ENCODE measurements around the gene BNC2. TPM values are rescaled to one million over a fixed set of nuclear protein-coding genes. Genes with fewer than 3 reads are reported as not detected.

The BNC2 gene
- total RNA-seq, 1 experiment from 2014 or later, result 0.20 TPM

GRCh38 chr9:16784002-16784401 is 86.5 kb downstream of the BNC2 start:
- TF ChIP-seq, protein P1, sequence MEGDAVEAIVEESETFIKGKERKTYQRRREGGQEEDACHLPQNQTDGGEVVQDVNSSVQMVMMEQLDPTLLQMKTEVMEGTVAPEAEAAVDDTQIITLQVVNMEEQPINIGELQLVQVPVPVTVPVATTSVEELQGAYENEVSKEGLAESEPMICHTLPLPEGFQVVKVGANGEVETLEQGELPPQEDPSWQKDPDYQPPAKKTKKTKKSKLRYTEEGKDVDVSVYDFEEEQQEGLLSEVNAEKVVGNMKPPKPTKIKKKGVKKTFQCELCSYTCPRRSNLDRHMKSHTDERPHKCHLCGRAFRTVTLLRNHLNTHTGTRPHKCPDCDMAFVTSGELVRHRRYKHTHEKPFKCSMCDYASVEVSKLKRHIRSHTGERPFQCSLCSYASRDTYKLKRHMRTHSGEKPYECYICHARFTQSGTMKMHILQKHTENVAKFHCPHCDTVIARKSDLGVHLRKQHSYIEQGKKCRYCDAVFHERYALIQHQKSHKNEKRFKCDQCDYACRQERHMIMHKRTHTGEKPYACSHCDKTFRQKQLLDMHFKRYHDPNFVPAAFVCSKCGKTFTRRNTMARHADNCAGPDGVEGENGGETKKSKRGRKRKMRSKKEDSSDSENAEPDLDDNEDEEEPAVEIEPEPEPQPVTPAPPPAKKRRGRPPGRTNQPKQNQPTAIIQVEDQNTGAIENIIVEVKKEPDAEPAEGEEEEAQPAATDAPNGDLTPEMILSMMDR (IDR thresholded peaks at IDR 0.05; ENCODE audit: insufficient read depth in 1 of 2, low read depth in 1 of 2, low read length in 1 of 2, severe bottlenecking in 1 of 2, unreplicated experiment in 1 of 2), result no peak
- ChIA-PET POLR2A (no interaction called here), CTCF (no interaction called here)
- Mint-ChIP-seq H3K4me1 (ENCODE audit: low read depth, unreplicated experiment) (no peaks in the 10 kb centered on the region), H3K27ac (ENCODE audit: unreplicated experiment) (no peak overlapping the region), H3K36me3 (ENCODE audit: insufficient read depth, unreplicated experiment) (no peaks in the 10 kb centered on the region), H3K27me3 (ENCODE audit: insufficient read depth, unreplicated experiment) (peaks cover 3% of the 10 kb centered on the region), H3K9me3 (ENCODE audit: unreplicated experiment) (no peaks in the 10 kb centered on the region), H3K4me3 (ENCODE audit: unreplicated experiment) (no peak overlapping the region)
- no peak overlapping the region for H3K4me3 ChIP-seq (ENCODE audit: low read depth, low read length)
- H3K36me3 ChIP-seq (ENCODE audit: control insufficient read depth, insufficient read depth, low read length), result no peaks in the 10 kb centered on the region
- H3K9me3 ChIP-seq, result no peaks in the 10 kb centered on the region
- intact Hi-C loops (cut with micrococcal nuclease; ENCODE audit: unreplicated experiment), result no loop called here
- no peaks in the 10 kb centered on the region for H3K27me3 ChIP-seq (replicated peaks; ENCODE audit: control insufficient read depth, insufficient read depth, low read length)
- BruUV-seq (replicated peaks), result no TSS peak
- H3K4me1 ChIP-seq, result no peaks in the 10 kb centered on the region
- DNase-seq, result no peak

DNA sequence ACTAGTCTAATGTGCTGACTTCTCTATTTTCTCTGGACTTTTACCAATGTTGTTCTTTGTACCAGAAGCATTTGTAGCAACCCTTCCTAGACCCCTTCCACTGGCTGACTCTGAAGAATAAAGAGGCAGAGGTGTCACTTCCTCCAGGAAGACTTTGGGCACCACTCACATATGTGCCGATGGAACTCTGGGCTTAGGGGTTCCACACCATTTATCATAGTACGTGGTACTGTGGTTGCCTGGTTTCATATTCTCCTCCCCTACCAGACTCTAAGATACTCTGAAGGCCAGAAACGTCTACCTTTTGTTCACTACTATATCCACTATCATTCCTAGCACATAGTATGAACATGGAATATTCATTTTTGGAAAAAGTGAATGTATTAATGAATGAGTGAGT is 88.0 kb downstream of the BNC2 start:
- H3K4me1 Mint-ChIP-seq (ENCODE audit: low read depth, unreplicated experiment), result no peaks in the 10 kb centered on the region
- no peaks in the 10 kb centered on the region for H3K9me3 Mint-ChIP-seq (ENCODE audit: unreplicated experiment)
- Histone ChIP-seq H3K4me3 (ENCODE audit: low read depth, low read length) (no peak overlapping the region), H3K4me1 (no peaks in the 10 kb centered on the region), H3K9me3 (no peaks in the 10 kb centered on the region), H3K36me3 (ENCODE audit: control insufficient read depth, insufficient read depth, low read length) (no peaks in the 10 kb centered on the region), H3K27me3 (replicated peaks; ENCODE audit: control insufficient read depth, insufficient read depth, low read length) (no peaks in the 10 kb centered on the region)
- peaks cover 3% of the 10 kb centered on the region for H3K27me3 Mint-ChIP-seq (ENCODE audit: insufficient read depth, unreplicated experiment)
- no TSS peak for BruUV-seq (replicated peaks)
- no peaks in the 10 kb centered on the region for H3K36me3 Mint-ChIP-seq (ENCODE audit: insufficient read depth, unreplicated experiment)
- intact Hi-C loops (cut with micrococcal nuclease; ENCODE audit: unreplicated experiment), result no loop called here
- DNase-seq, result no peak
- POLR2A ChIA-PET, result no interaction called here
- H3K4me3 Mint-ChIP-seq (ENCODE audit: unreplicated experiment), result no peak overlapping the region
- TF ChIP-seq, protein P1 (IDR thresholded peaks at IDR 0.05; ENCODE audit: insufficient read depth in 1 of 2, low read depth in 1 of 2, low read length in 1 of 2, severe bottlenecking in 1 of 2, unreplicated experiment in 1 of 2), result no peak
- CTCF ChIA-PET, result no interaction called here
- no peak overlapping the region for H3K27ac Mint-ChIP-seq (ENCODE audit: unreplicated experiment)

DNA sequence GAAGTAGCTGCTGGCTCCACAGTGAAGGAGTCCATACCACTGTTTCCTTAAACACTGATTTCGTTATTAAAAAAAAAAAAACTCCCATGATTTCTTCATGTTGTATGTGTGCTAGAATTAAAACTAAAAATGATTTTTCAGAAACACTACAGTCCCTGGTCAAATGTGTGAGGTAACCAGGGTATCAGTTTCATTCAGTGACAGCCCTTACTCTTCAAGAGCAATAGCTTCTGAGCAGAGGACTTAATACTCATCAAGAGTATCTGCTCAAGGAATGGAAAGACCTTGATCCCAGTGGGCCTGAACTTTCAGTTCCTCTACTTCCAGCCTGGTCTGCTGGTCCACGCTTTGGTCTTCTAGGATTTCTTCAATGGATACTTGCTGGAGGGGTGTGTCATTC is 95.1 kb downstream of the BNC2 start:
- intact Hi-C loops (cut with micrococcal nuclease; ENCODE audit: unreplicated experiment), result no loop called here
- Mint-ChIP-seq H3K4me1 (ENCODE audit: low read depth, unreplicated experiment) (no peaks in the 10 kb centered on the region), H3K9me3 (ENCODE audit: unreplicated experiment) (no peaks in the 10 kb centered on the region), H3K27me3 (ENCODE audit: insufficient read depth, unreplicated experiment) (no peaks in the 10 kb centered on the region), H3K36me3 (ENCODE audit: insufficient read depth, unreplicated experiment) (no peaks in the 10 kb centered on the region), H3K4me3 (ENCODE audit: unreplicated experiment) (no peak overlapping the region), H3K27ac (ENCODE audit: unreplicated experiment) (no peak overlapping the region)
- DNase-seq, result no peak
- Histone ChIP-seq H3K4me1 (no peaks in the 10 kb centered on the region), H3K4me3 (ENCODE audit: low read depth, low read length) (no peak overlapping the region), H3K27me3 (replicated peaks; ENCODE audit: control insufficient read depth, insufficient read depth, low read length) (no peaks in the 10 kb centered on the region), H3K9me3 (no peaks in the 10 kb centered on the region), H3K36me3 (ENCODE audit: control insufficient read depth, insufficient read depth, low read length) (no peaks in the 10 kb centered on the region)
- ChIA-PET CTCF (no interaction called here), POLR2A (no interaction called here)
- TF ChIP-seq, protein P1 (IDR thresholded peaks at IDR 0.05; ENCODE audit: insufficient read depth in 1 of 2, low read depth in 1 of 2, low read length in 1 of 2, severe bottlenecking in 1 of 2, unreplicated experiment in 1 of 2), result no peak
- BruUV-seq (replicated peaks), result no TSS peak

All from Caco-2 (cell line).